Measurements from ENCODE around the gene LGALS7. TPM values are rescaled to one million over a fixed set of nuclear protein-coding genes. Genes with fewer than 3 reads are reported as not detected.

Gene LGALS7
- total and polyA plus RNA-seq, 4 donors = 2.4 to 5.0 (median 4.9) TPM; not detected in 1

- Histone ChIP-seq H3K27ac (ENCODE audit: low read depth in 1 of 2, low read length in 1 of 2) (peak overlapping the region in 1 of 2 donors; percentile 88), H3K36me3 (ENCODE audit: control insufficient read depth in 4 of 4, insufficient read depth in 4 of 4, low read length in 4 of 4) (peaks cover 4 to 25% (median 11%) of the 10 kb centered on the region in 4 donors), H3K4me3 (no peak overlapping the region), H3K27me3 (ENCODE audit: control insufficient read depth in 3 of 3, insufficient read depth in 3 of 3, low read length in 2 of 3) (peaks cover 0 to 3% (median 0%) of the 10 kb centered on the region in 3 donors), H3K9me3 (ENCODE audit: control insufficient read depth in 4 of 4, insufficient read depth in 3 of 4, low read length in 3 of 4) (no peaks in the 10 kb centered on the region), H3K9ac (ENCODE audit: insufficient read depth in 1 of 2, low read length in 2 of 2) (no peak overlapping the region), H3K4me1 (ENCODE audit: control insufficient read depth in 5 of 5, insufficient read depth in 5 of 5, low read length in 5 of 5) (peaks cover 0 to 14% (median 0%) of the 10 kb centered on the region in 5 donors)
- no peak for DNase-seq
- ATAC-seq (ENCODE audit: insufficient read depth, low FRiP score) = no peak
- no peak for TF ChIP-seq CTCF (IDR thresholded peaks at IDR 0.05; ENCODE audit: control extremely low read depth, extremely low read depth)
- 96 to 100% methylated on average over 1 of the region's 1 CpG for WGBS, 2 donors
Measured at GRCh38 chr19:38733241-38733492, 40.1 kb downstream of the LGALS7 start.

DNA sequence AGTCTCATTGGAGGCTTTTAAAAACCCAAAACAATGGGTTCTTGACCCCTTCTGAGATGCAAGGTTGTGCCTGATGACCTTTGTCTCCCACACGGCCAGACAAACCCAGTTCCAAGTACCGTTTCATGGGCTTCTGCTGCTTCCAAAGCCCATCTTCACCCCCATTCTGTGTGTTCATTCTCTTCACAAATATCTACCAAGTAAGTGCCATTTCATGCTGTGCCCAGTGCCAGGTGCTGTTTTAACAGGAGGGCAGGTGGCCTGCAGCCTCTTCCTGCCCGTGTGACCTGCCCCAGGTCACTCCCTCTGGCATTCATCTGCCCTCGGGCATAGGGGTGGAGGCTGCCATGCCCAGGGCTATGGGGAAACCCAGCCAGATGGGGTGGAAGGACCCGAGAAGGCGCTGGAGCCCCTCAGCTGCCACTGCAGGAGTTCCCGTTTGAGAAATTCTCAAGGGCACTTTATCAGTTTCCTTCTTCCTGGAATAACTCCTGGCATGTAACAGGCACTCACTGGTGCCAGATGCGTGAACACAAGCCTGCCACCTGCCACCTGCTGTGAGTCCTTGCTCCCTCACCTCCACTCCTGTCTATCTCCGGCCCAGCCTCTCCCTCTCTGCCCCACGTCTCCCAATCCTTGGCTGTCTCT, 41.5 kb downstream of the LGALS7 start:
- no peak for DNase-seq
- no peak for TF ChIP-seq CTCF (IDR thresholded peaks at IDR 0.05; ENCODE audit: control extremely low read depth, extremely low read depth)
- Histone ChIP-seq H3K4me3 (no peak overlapping the region), H3K36me3 (ENCODE audit: control insufficient read depth in 4 of 4, insufficient read depth in 4 of 4, low read length in 4 of 4) (peaks cover 5 to 39% (median 15%) of the 10 kb centered on the region in 4 donors), H3K4me1 (ENCODE audit: control insufficient read depth in 5 of 5, insufficient read depth in 5 of 5, low read length in 5 of 5) (peaks cover 0 to 20% (median 0%) of the 10 kb centered on the region in 5 donors), H3K27me3 (ENCODE audit: control insufficient read depth in 3 of 3, insufficient read depth in 3 of 3, low read length in 2 of 3) (peaks cover 0 to 3% (median 0%) of the 10 kb centered on the region in 3 donors), H3K9me3 (ENCODE audit: control insufficient read depth in 4 of 4, insufficient read depth in 3 of 4, low read length in 3 of 4) (no peaks in the 10 kb centered on the region), H3K27ac (ENCODE audit: low read depth in 1 of 2, low read length in 1 of 2) (peak overlapping the region in 1 of 2 donors; percentile 40), H3K9ac (ENCODE audit: insufficient read depth in 1 of 2, low read length in 2 of 2) (no peak overlapping the region)
- no peak for ATAC-seq (ENCODE audit: insufficient read depth, low FRiP score)
- WGBS, 2 donors = 58 to 77% methylated on average over 10 of the region's 10 CpGs

GRCh38 chr19:38730731-38731589, 42.4 kb downstream of the LGALS7 start:
- H3K36me3 ChIP-seq (ENCODE audit: control insufficient read depth in 4 of 4, insufficient read depth in 4 of 4, low read length in 4 of 4) = peaks cover 5 to 45% (median 20%) of the 10 kb centered on the region in 4 donors
- 93 to 96% methylated on average over 19 of the region's 19 CpGs for WGBS, 2 donors
- peak overlapping the region in 1 of 2 donors; percentile 63 for H3K27ac ChIP-seq (ENCODE audit: low read depth in 1 of 2, low read length in 1 of 2)
- no peak overlapping the region for H3K9ac ChIP-seq (ENCODE audit: insufficient read depth in 1 of 2, low read length in 2 of 2)
- H3K4me1 ChIP-seq (ENCODE audit: control insufficient read depth in 5 of 5, insufficient read depth in 5 of 5, low read length in 5 of 5) = peaks cover 0 to 18% (median 0%) of the 10 kb centered on the region in 5 donors
- H3K9me3 ChIP-seq (ENCODE audit: control insufficient read depth in 4 of 4, insufficient read depth in 3 of 4, low read length in 3 of 4) = no peaks in the 10 kb centered on the region
- H3K27me3 ChIP-seq (ENCODE audit: control insufficient read depth in 3 of 3, insufficient read depth in 3 of 3, low read length in 2 of 3) = no peaks in the 10 kb centered on the region
- H3K4me3 ChIP-seq = no peak overlapping the region
- DNase-seq = peak in 1 of 3 donors; percentile 9
- no peak for ATAC-seq (ENCODE audit: insufficient read depth, low FRiP score)
- no peak for TF ChIP-seq CTCF (IDR thresholded peaks at IDR 0.05; ENCODE audit: control extremely low read depth, extremely low read depth)
